Subcutaneous adipose tissue (tissue), 4 donors: ENCODE data around the gene CEACAM18. TPM values are rescaled to one million over a fixed set of nuclear protein-coding genes. Genes with fewer than 3 reads are reported as not detected.

Source experiments
- CTCF ChIP-seq: fragments of 450-650 bp; IDR thresholded peaks from one replicate; pipeline ENCODE4 v1.5.1; 2016; ENCODE audit warnings: low read depth, mild to moderate bottlenecking, control low read depth, antibody characterized with exemption, moderate library complexity
- total RNA-seq, 4 donors: library from RNA; depleted of rRNA; stranded (reverse); fragments of >200 nt; gene quantifications; one replicate each; pipeline ENCODE4 v1.1.0, GENCODE V29; 2016

The CEACAM18 gene
- total RNA-seq: not detected

GRCh38 chr19:51478381-51479234 lies at the start of gene CEACAM18:
Gene CEACAM18, plus strand, starts transcription at chr19:51478539.
- TF ChIP-seq CTCF: no peak

GRCh38 chr19:51430221-51430620 lies 48.1 kb upstream of the CEACAM18 start:
- no peak for TF ChIP-seq CTCF

GRCh38 chr19:51431124-51431523 lies 47.2 kb upstream of the CEACAM18 start:
- no peak for TF ChIP-seq CTCF

- no peak for TF ChIP-seq CTCF
Measured at GRCh38 chr19:51433043-51433442, 45.3 kb upstream of the CEACAM18 start.

GRCh38 chr19:51434456-51434855 lies 43.9 kb upstream of the CEACAM18 start:
- no peak for TF ChIP-seq CTCF

GRCh38 chr19:51439021-51439465 lies 39.3 kb upstream of the CEACAM18 start:
- no peak for TF ChIP-seq CTCF

- TF ChIP-seq CTCF: no peak
Measured at GRCh38 chr19:51440052-51440451, 38.3 kb upstream of the CEACAM18 start.
